GM18502 (cell line): Measurements from ENCODE around the gene TTLL5.

ENCODE experiments used
- ATAC-seq: cut with Tn5 transposase; IDR thresholded peaks from one replicate; pipeline ENCODE4 v1.9.1; 2021; ENCODE audit warnings: mild to moderate bottlenecking; ENCODE audit not compliant: unreplicated experiment, poor library complexity

TTLL5 gene

GRCh38 chr14:75648066-75648838, 12.8 kb upstream of the TTLL5 start:
- no peak for ATAC-seq

GRCh38 chr14:75649337-75649736, 11.7 kb upstream of the TTLL5 start:
- ATAC-seq = no peak

- no peak for ATAC-seq
These were observed 11.3 kb upstream of the TTLL5 start for GRCh38 chr14:75649773-75650172.

- ATAC-seq = no peak
These were observed 10.6 kb upstream of the TTLL5 start for GRCh38 chr14:75650253-75651058.

- no peak for ATAC-seq
These were observed 7.5 kb upstream of the TTLL5 start for GRCh38 chr14:75653563-75653962.

GRCh38 chr14:75654127-75654732, 6.8 kb upstream of the TTLL5 start:
- ATAC-seq = no peak

GRCh38 chr14:75655235-75655634, 5.8 kb upstream of the TTLL5 start:
- ATAC-seq = no peak

- ATAC-seq = no peak
These were observed 3.7 kb upstream of the TTLL5 start for GRCh38 chr14:75657331-75657730.

GRCh38 chr14:75658957-75659356, 2.1 kb upstream of the TTLL5 start:
- ATAC-seq = no peak

GRCh38 chr14:75660238-75660629, 812 bp upstream of the TTLL5 start:
- no peak for ATAC-seq

GRCh38 chr14:75661499-75661814, 411 bp downstream of the TTLL5 start:
- ATAC-seq = no peak

- no peak for ATAC-seq
These were observed 1.9 kb downstream of the TTLL5 start for GRCh38 chr14:75662966-75663365.

- no peak for ATAC-seq
These were observed 6.2 kb downstream of the TTLL5 start for GRCh38 chr14:75667099-75667765.

- no peak for ATAC-seq
These were observed 11.7 kb downstream of the TTLL5 start for GRCh38 chr14:75672605-75673192.

GRCh38 chr14:75673345-75674035, 12.4 kb downstream of the TTLL5 start:
- no peak for ATAC-seq

GRCh38 chr14:75675265-75675960, 14.4 kb downstream of the TTLL5 start:
- ATAC-seq = no peak

- no peak for ATAC-seq
These were observed 24.9 kb downstream of the TTLL5 start for GRCh38 chr14:75685910-75686309.

- ATAC-seq = no peak
These were observed 28.0 kb downstream of the TTLL5 start for GRCh38 chr14:75689012-75689411.

- ATAC-seq = no peak
These were observed 29.0 kb downstream of the TTLL5 start for GRCh38 chr14:75690010-75690409.
